Epidermal melanocyte (primary cell): Measurements from ENCODE around the gene TAOK2.
"Not testable (repeated sequence)": the region's sequence is repeated elsewhere in the genome, so short reads cannot be mapped to it uniquely, and the experiment has no call there.

Source experiments
- DNase-seq: peaks from one replicate; pipeline ENCODE4 v3.0.0; 2011; ENCODE audit warnings: low spot score; ENCODE audit not compliant: insufficient read length

TAOK2 gene

DNA sequence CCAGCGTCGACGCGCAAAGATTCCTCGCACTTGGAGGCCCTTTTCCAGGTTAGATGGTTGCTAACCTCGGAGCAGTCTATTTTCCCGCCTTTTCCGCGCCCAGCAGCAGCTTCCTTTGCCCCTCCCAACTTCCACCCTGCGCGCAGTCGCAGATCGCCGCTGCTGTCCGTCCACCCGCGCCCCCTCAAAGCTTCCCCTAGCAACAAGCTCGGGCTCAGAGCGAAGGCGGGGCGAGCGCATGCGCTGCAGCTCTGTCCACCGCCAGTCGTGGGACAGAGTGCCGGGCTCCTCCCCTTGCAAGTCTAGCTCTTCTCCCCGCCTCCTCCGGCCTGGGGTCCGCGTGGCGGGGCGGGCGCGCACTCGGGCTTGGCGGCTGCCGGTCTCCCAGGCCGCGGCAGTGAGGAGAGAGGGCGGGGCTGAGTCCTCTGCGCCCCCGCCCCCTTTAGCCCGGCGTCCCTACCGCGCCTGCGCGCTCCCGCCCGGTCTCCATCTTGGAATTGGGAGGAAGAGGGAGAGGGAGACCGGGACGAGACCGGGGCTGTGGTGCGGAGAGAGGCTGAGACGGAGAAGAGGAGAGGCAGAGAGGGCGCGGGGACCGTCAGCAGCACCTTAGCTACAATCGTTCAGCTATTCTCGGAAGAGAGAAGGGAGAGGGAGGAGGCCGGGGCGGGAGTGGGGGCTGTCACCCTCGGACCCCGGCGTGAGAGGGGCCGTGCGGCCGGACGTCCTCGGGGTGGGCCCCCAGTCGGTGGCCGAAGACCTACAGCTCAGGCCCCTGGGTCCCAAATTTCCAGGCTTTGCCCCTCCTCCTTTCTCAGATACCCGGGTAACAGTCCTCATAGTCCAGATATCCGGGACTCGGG, at the start of gene TAOK2:
Gene TAOK2 (plus strand): TSS at position 485 of the 863 bp plus-strand sequence. CDS start 3,905 bp downstream, outside the sequence.
- DNase-seq = peak; percentile 99

DNA sequence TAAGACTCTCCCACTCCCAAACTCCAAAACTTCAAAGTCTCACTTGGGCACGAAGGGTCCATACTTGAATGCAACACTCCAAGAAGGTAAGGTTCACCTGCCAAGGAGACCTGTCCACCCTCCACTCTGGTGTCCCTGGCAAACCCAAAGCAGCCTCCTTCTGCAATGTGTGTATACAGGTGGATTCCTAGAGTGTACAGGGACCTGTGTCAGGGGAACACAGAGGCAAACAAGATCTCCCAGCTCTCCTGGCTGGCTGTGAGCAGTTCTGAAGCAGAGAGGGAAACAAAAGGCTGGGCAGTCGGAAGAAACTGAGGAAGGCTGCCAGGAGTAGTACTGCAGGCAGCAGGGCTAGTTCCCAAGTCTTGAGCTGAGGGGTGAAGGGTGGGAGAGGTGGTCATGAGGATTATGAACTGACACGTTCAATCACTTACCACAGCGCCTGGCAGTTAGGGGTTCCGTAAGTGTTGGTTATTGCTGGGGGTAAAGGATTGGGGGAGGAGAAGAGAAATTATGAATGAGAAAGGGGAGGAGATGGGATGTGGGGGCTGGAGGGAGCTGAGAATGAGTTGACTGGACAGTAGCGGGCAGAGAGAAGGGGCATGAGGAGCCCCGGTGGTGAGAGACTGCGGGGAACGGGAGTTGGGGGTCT, 48.4 kb upstream of the TAOK2 start:
- DNase-seq = no peak

DNA sequence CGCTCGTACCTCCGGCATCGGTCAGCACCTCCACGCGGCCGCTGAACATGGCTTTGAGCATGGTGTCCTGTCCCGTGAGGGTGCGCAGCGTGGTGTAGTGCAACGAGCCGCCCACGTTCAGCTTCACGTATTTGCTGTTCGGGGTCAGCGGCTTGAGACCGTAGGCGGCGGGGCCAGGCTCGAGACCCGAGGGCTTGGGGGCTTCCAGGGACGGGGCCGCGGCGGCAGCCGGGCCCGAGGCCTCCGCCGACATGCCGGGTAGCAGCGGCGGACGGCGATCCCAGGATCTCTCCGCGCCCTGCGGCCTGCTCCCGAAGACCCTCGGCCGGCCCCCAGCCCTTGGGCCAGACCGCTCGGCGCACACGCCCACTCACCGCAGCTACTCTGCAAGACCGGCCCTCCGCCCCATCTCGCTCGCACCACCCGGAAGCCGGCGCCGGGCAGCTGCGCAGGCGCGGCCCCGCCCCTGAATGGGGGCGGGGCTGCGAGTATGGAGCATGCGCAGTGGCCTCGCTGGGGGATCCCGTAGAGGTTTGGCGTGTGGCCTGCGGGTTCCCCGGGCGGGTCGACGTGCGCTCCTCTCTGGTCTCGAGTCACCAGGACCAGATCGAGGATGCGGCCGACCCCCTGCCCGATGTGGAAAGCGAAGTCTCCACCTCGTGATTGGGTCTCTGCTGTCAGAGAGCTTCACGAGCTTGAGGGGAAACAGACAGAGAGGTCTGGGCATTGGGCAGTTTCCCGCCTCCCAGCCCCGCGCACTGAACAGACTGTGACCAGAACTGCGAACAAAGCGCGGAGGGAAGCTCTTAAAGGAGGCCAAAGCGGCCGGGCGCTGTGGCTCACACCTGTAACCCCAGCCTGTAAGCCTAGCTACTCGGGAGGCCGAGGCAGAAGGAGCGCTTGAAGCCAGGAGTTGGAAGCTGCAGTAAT, 47.6 kb upstream of the TAOK2 start, which contains the start of gene KCTD13:
Gene KCTD13 (minus strand): TSS at position 446 of the 930 bp plus-strand sequence. CDS start 193 bp downstream, at position 253.
- DNase-seq = peak; percentile 94

DNA sequence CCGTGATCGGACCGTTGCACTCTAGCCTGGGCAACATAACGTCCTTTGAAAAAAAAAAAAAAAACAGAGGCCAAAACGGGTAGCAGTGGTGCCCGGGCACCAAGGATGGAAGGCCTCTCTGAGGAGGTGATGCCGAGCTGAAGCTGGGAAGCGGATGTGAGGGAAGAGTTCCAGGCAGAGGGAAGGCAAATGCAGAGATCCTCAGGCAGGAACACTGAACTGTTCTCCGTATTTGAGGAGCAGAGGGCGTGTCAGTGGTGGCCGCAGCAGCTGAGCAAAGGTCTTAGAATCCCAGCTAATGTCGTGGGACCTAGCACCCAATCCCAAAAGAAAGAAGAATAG, 47.0 kb upstream of the TAOK2 start:
- peak; percentile 26 for DNase-seq

DNA sequence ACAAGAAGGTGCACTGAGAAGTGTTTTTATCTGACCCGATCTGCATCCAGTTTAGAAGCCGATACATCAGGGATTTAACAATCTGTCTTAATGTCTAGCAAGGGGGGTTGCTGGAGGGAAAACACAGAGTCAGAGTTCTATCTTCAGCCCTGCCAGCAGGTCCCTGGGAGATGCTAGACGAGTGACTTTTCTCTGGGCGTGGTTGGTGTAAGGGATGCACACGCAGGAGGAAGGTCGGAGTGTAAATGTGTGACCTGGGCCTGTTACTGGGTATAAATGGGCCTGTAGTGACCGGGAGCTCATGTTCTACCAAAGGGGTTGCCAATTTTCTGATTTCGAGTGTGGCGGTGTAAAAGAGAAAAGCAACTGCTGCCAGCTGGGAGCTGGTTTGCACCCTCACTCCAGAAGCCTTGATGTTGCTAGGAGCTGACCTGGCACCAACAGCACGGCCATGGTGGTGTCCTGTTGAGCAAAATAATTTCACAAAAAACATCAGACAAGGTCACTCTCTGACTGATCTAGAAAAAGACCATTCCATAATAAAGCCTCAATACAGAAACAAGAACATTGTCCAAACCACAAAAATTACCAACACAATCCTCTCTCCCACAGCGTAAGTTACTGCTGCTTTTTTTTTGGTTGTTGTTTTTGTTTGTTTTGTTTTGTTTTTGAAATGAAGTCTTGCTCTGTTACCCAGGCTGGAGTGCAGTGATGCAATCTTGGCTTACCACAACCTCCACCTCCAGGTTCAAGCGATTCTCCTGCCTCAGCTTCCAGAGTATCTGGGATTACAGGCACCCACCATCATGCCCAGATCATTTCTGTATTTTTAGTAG, 46.4 kb upstream of the TAOK2 start:
- DNase-seq = no peak

DNA sequence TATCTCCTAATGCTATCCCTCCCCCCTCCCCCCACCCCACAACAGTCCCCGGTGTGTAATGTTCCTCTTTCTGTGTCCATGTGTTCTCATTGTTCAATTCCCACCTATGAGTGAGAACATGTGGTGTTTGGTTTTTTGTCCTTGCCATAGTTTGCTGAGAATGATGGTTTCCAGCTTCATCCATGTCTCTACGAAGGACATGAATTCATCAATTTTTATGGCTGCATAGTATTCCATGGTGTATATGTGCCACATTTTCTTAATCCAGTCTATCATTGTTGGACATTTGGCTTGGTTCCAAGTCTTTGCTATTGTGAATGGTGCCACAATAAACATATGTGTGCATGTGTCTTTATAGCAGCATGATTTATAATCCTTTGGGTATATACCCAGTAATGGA, 41.9 kb upstream of the TAOK2 start:
- DNase-seq = not testable (repeated sequence)

DNA sequence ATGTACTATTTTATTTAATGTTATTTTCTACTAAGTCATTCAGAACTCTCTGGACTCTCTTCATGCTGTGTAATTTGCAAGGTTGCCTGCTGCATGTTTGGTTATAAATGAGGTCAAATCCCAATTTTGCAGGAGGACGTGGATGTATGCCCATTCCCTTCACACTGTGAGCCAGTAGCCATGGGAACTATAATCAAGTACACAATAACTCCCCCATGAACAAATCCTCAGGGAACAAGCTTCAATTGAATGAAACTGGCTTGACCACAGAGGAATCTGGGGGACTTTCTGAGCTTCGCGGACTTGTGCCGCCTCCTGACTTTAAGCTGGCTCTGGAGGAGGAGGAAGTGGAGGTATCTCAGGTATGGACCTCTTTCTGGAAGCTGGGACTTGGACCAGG, 33.0 kb upstream of the TAOK2 start:
- DNase-seq = no peak

DNA sequence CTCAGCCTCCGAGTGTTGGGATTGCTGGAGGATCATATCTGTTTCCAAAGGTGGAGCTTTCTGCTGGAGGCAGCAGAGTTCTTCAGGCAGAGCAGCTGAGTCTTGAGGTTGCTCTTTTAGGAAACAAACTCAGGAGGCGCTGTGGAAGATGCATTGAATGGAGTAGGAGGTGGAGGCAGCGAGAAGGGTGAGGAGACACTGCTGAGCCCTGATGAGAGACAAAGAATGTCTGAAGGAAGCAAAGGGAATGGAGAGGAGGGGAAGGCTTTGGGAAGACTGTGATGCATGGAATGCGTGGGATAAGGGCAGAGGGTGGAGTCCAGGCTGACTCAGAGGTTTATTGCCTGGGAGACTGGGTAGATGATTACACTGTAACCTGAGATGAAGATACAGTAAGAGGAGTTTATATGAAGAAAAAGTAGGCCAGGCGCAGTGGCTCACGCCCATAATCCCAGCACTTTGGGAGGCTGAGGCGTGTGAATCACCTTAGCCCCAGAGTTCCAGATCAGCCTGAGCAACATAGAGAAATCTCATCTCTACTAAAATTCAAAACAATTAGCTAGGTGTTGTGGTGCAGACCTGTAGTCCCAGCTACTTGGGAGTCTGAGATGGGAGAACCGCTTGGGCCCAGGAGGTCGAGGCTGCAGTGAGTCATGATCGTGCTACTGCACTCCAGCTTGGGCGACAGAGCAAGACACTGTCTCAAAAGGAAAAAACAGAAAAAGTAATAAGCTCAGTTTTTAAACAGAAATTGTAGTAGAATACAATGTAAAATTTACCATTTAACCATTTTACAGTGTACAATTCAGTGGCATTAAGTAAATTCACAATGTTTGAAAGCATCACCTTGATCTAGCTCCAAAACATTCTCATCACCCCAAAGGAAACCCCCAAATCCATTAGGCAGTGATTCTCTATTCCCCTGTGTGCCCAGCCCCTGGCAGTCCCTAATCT, 29.5 kb upstream of the TAOK2 start:
- peak; percentile 43 for DNase-seq

DNA sequence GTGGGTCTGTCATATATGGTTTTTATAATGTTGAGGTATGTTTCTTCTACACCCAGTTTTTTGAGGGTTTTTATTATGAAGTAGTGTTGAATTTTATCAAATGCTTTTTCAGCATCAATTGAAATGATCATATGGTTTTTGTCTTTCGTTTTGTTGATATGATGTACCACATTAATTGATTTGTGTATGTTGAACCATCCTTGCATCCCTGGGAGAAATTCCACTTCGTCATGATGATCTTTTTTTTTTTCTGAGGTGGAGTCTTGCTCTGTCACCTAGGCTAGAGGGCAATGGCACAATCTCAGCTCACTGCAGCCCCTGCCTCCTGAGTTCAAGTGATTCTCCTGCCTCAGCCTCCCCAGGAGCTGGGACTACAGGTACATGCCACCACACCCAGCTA, 25.8 kb upstream of the TAOK2 start:
- DNase-seq = no peak

DNA sequence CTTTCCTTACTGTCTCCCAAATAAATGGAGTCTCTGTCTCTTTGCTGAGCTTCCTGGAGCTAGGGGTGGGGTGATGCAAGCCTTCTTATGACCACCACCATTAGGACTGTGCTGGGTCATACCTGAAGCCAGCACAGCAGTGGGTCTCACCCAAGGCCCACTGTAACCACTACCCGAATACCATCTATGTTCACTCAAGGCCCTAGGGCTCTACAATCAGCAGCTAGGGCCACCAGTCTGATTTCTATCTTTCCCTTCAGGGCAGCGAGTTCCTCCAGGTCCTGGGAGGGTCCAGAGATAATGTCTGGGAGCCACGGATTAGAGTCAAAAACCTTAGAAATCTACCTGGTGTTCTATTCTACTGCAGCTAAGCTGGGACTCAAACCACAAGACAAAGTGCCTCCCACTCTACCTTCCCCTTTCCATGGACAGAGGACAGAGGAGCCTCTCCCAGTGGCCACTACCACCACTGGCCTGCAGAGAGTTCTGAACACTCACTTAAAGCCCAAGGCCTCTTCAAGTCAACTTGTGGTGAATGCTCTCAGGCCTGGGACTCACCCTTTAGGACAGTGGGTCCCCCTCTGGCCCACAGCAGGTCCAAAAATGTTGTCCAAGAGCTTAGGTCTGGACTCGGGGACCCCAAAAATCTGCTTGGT, 22.7 kb upstream of the TAOK2 start:
- no peak for DNase-seq

DNA sequence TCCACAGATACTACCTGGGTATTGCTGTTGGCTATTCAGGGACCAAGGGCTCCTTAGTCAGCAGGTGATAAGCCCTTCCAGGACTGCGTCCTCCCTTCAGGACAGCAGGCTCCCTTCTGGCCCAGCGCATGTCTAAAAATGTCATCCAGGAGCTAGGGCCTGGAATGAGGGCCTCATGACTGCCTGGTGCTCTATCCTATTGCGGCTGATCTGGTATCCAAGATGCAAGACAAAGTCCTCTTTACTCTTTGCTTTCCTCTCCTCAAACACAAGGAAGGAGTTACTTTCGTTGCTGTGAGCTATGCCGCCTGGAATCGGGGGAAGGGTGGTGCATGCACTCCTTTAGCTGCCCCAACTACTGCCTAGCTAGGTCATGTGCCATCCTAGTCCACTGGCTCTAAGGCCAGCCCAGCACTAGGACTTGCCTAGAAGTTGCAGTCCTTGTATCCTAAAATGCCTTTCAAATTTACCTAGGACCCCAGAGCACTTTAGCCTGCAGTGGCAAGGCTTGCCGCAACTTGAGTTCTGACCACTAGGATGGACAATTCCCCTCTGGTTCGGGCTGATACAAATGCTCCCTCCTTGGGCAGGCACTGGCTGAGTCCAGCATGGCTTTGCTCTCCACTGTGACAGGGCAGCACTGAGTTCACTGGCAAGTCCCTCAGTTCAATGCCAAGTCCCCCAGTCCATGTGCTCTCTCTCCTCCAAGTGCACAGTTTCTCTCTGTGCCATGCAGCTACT, 21.9 kb upstream of the TAOK2 start:
- DNase-seq = no peak

DNA sequence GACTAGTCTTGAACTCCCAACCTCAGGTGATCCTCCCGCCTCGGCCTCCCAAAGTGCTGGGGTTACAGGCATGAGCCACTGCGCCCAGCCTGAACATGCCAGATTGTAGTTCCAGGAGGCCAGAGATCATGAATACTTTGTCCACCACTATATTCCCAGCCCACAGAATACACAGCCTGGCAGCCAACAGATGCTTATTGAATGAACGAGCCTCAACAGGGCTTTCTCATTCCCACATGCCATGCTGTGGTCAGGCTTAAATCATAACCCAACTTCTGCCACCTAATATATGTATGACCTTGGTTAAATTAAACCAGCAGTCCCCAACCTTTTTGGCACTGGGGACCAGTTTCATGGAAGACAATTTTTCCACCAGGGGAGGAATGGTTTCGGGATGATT, 14.9 kb upstream of the TAOK2 start:
- DNase-seq = no peak

DNA sequence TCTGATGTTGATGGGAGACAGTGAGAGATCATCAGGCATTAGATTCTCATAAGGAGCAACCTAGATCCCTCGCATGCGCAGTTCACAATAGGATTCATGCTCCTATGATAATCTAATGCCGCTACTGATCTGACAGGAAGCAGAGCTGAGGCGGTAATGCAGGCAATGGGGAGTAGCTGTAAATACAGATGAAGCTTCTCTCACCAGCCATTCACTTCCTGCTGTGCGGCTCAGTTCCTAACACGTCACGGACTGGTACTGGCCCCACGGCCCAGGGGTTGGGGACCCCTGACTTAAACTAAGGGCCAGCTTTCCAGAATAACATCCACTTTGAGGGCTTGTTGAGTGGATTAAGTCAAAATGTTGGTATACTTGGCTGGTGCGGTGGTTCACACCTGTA, 14.4 kb upstream of the TAOK2 start:
- no peak for DNase-seq

DNA sequence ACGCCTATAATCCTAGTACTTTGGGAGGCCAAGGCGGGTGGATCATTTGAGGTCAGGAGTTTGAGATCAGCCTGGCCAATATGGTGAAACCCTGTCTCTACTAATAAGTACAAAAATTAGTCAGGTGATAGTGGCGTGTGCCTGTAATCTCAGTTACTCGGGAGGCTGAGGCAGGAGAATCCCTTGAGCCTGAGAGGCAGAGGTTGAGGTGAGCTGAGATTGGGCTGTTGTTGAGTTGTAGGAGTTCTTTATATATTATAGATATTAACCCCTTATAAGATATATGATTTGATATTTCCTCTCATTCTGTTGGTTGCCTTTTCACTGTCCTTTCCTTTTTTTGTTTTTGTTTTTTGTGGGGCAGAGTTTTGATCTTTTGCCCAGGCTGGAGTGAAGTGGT, 13.8 kb upstream of the TAOK2 start:
- DNase-seq = not testable (repeated sequence)

DNA sequence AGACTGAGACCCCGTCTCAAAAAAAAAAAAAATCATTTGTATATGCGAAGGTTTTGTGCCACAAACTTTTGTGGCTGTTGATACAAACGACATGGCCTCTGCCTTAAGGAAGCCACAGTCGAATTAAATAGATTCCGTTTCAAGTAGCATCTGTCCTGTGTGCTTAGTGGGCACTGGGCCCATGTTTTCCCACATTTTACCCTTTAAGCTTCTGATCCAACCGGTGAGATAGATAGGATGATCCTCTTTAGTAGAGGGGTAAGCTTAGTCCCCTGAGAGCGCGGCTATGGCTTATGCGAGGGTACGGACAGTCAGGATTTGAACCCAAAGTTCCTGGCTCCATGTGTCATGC, 12.6 kb upstream of the TAOK2 start:
- no peak for DNase-seq

DNA sequence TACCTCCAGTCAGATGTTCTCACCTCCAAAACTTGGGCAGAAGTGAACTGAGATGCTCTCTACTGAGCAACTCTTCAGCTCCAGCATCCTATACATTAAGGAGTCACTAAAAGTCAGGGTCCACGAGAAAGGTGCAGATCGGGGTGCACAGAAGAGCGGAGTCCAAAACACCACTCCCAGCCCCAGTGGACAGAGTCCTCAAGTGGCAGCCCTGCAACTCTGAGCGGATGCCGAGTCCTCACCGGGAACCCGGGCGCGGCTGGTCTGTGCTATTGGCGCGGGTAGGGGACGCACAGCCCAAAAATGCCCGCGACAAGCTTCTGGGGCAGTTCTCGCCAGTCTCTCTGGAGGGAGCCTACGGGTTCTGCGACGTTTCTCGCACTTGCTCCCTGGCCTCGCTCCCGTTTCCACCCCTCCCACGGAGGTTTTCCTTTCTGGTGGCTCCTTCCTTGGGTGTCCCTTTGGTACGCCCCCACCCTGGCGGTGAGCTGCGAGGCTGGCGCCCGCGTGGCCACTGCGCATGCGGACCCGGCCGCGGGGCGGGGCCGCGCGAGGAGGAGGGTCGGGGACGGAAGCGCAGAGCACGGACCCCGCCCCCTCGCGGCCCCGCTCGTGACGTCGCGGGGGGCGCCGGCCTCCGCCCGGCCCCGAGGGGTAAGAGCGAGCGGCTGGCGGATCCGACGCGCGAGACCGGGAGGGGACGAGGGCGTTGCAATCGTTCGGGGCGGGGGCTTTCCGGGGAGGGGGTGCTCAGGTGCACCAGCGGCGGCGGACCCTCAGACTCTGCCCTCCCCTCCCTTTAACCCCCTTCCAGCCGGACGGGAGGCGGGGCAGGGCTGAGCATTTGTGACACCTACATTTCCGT, 12.0 kb upstream of the TAOK2 start, which contains the start of gene TMEM219:
Gene TMEM219 (plus strand): TSS at position 601 of the 865 bp plus-strand sequence. CDS start 1,065 bp downstream, outside the sequence.
- peak; percentile 90 for DNase-seq

DNA sequence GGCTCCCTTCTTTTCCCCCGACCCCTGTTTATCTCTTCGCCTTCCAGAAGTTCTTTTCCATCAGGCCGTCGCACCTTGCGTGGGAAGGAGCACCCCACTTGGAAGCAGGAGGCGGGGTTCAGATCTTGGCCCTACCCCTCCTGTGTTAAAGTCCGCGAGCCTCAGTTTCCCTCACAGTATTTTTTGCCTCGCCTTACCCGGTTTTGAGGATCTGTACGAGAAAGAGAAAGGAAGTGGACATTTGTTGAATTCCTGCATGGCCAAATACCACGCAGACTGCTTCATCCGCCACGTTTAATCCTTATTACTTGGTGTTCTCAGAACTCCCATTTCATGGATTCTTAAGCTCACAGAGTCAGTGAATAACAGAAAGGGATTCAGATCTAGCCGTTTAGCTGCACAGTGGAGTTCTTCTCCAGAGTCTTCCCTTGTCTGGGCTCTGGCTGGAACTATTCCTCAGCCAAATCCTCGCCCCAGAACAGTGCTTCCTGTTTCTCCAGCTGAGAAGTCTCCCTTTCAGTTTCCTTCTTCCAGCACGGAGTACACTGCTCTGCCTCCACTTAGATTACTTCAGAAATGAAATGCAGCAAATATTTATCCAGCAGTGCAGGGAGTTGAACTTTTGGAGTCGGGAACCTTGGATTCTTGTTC, 11.2 kb upstream of the TAOK2 start:
- no peak for DNase-seq
